Mesothelial cell of epicardium (in vitro differentiated cells): Measurements from ENCODE around the gene CNIH3. TPM values are rescaled to one million over a fixed set of nuclear protein-coding genes. Genes with fewer than 3 reads are reported as not detected.

Source experiments
- DNase-seq, 2 experiments: peaks; one replicate each; pipeline ENCODE4 v3.0.0; 2021; ENCODE audit warnings: low spot score in 2 of 2; ENCODE audit not compliant: unreplicated experiment in 2 of 2
- H3K27ac Mint-ChIP-seq: 2 replicates; pipeline ENCODE4 v1.8.0; 2021; ENCODE audit warnings: mixed read lengths
- H3K27me3 Mint-ChIP-seq: 2 replicates; pipeline ENCODE4 v1.8.0; 2021; ENCODE audit warnings: low read depth, mixed read lengths
- H3K36me3 Mint-ChIP-seq: 2 replicates; pipeline ENCODE4 v1.8.0; 2021; ENCODE audit warnings: mixed read lengths
- H3K4me1 Mint-ChIP-seq: 2 replicates; pipeline ENCODE4 v1.8.0; 2021; ENCODE audit warnings: mixed read lengths
- H3K4me3 Mint-ChIP-seq: 2 replicates; pipeline ENCODE4 v1.8.0; 2021; ENCODE audit warnings: mild to moderate bottlenecking, moderate library complexity, mixed read lengths
- H3K9me3 Mint-ChIP-seq: 2 replicates; pipeline ENCODE4 v1.8.0; 2021; ENCODE audit warnings: mixed read lengths
- total RNA-seq: library from RNA; stranded (reverse); gene quantifications from 3 replicates; pipeline ENCODE4 v1.2.1, GENCODE V29; 2021
- TF ChIP-seq, protein P1 (sequence below): fragments of 200-600 bp; sonication (generic); IDR thresholded peaks from one replicate; pipeline ENCODE4 v1.5.0; 2021; ENCODE audit warnings: antibody characterized with exemption; ENCODE audit not compliant: unreplicated experiment

CNIH3 gene
- total RNA-seq, 1 donor from 2014 or later, result 8.3 TPM

GRCh38 chr1:224757508-224757907, 141.4 kb downstream of the CNIH3 start:
- Mint-ChIP-seq H3K4me1 (no peaks in the 10 kb centered on the region), H3K36me3 (no peaks in the 10 kb centered on the region), H3K4me3 (no peak overlapping the region), H3K27me3 (peaks cover 5% of the 10 kb centered on the region), H3K9me3 (peaks cover 11% of the 10 kb centered on the region), H3K27ac (no peak overlapping the region)
- no peak for DNase-seq
- TF ChIP-seq, protein P1, sequence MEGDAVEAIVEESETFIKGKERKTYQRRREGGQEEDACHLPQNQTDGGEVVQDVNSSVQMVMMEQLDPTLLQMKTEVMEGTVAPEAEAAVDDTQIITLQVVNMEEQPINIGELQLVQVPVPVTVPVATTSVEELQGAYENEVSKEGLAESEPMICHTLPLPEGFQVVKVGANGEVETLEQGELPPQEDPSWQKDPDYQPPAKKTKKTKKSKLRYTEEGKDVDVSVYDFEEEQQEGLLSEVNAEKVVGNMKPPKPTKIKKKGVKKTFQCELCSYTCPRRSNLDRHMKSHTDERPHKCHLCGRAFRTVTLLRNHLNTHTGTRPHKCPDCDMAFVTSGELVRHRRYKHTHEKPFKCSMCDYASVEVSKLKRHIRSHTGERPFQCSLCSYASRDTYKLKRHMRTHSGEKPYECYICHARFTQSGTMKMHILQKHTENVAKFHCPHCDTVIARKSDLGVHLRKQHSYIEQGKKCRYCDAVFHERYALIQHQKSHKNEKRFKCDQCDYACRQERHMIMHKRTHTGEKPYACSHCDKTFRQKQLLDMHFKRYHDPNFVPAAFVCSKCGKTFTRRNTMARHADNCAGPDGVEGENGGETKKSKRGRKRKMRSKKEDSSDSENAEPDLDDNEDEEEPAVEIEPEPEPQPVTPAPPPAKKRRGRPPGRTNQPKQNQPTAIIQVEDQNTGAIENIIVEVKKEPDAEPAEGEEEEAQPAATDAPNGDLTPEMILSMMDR, result no peak

DNA sequence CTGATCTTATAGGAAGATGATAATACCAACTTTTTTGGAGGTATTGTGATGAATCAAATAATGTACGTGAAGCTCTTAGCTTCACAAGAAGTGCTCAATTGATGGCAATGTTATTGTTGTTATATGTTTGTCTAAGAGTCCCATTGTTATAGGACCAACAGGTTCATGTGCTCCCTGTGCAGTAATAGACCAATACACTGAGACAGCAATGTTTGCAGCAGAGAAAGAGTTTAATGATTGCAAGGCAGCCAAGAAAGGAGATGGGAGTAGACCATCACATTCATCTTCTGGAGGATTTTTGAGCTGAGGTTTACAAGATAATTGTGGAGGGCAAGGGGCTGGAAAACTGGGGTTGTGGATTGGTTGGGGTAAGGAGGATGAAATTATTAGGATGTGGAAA, 143.0 kb downstream of the CNIH3 start:
- TF ChIP-seq, protein P1, result no peak
- Mint-ChIP-seq H3K27me3 (peaks cover 8% of the 10 kb centered on the region), H3K36me3 (no peaks in the 10 kb centered on the region), H3K4me1 (no peaks in the 10 kb centered on the region), H3K4me3 (no peak overlapping the region), H3K9me3 (peaks cover 11% of the 10 kb centered on the region), H3K27ac (no peak overlapping the region)
- DNase-seq, result no peak

DNA sequence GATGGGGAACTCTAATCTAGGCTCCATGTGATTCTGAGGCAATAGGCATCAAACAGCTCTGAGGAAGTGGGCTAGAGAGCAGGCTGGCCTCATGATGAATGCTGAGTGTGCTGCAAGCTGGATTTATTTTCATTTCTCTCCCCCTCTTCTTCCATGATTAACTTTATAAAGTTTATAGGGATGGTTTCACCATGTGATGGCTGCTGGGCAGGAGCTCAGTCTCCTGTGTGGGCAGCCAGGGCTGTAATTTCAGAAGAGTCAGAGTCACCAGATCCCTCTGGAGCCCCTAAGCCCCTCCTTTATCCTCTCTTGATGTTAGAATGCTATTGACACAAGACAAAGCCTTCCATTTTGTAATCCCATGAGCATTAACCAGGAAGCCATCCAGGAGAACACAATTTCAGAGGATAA, 143.6 kb downstream of the CNIH3 start:
- Mint-ChIP-seq H3K9me3 (peaks cover 11% of the 10 kb centered on the region), H3K4me3 (no peak overlapping the region), H3K36me3 (no peaks in the 10 kb centered on the region), H3K4me1 (no peaks in the 10 kb centered on the region), H3K27ac (no peak overlapping the region), H3K27me3 (peaks cover 8% of the 10 kb centered on the region)
- DNase-seq, result no peak
- TF ChIP-seq, protein P1, result no peak

- H3K36me3 Mint-ChIP-seq, result no peaks in the 10 kb centered on the region
- DNase-seq, result no peak
- no peak overlapping the region for H3K4me3 Mint-ChIP-seq
- H3K4me1 Mint-ChIP-seq, result no peaks in the 10 kb centered on the region
- TF ChIP-seq, protein P1, result no peak
- peaks cover 11% of the 10 kb centered on the region for H3K9me3 Mint-ChIP-seq
- H3K27ac Mint-ChIP-seq, result no peak overlapping the region
- peaks cover 8% of the 10 kb centered on the region for H3K27me3 Mint-ChIP-seq
Observed at GRCh38 chr1:224760163-224760562, 144.0 kb downstream of the CNIH3 start.

DNA sequence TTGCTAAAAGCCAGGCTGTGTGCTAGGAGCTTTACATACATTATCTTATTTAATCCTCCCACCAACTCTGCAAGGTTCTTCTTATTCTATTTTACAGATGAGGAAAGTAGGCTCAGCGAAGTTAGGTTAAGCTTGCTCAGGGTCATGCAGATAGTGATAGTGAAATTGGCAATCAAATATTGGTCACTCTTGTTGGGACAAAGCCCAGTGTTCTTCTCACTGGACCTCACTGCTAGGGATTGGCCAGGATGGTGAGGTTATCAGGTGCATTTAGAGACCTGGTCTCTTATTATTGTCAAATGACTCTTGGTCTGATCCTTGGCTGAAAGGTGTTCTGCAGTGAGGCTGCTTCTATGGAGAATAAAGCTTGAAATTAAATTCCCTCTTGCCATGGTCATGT, 145.1 kb downstream of the CNIH3 start:
- no peak overlapping the region for H3K4me3 Mint-ChIP-seq
- no peaks in the 10 kb centered on the region for H3K36me3 Mint-ChIP-seq
- peaks cover 17% of the 10 kb centered on the region for H3K27me3 Mint-ChIP-seq
- TF ChIP-seq, protein P1, result no peak
- DNase-seq, result no peak
- H3K9me3 Mint-ChIP-seq, result peaks cover 11% of the 10 kb centered on the region
- no peaks in the 10 kb centered on the region for H3K4me1 Mint-ChIP-seq
- H3K27ac Mint-ChIP-seq, result no peak overlapping the region

DNA sequence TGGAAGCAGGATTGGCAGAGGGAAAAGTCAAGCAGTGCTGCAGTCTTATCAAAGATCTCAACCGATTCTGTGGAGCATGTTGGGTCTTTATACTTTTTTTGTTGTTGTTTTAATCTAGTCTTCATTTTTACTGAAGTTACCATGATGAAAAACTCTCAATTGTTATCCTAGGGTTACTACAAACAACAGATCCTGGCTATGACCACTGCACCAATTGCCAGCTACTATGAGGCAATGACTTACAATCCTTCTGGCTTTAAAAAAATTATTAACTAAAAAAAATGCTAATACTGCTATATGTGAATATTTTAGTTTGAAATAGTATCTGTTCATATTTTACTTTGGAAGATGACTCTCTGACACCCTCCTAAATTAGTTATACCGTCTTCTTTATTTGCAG, 145.9 kb downstream of the CNIH3 start:
- Mint-ChIP-seq H3K4me3 (no peak overlapping the region), H3K27me3 (peaks cover 24% of the 10 kb centered on the region), H3K4me1 (no peaks in the 10 kb centered on the region), H3K9me3 (peaks cover 11% of the 10 kb centered on the region), H3K27ac (no peak overlapping the region), H3K36me3 (no peaks in the 10 kb centered on the region)
- DNase-seq, result no peak
- TF ChIP-seq, protein P1, result no peak
